ELR (cell line): ENCODE data around the gene RSAD2.

Experiments used
- DNase-seq: peaks from one replicate; pipeline ENCODE4 v3.0.0-alpha.2; 2015; ENCODE audit warnings: low read depth

Gene RSAD2

GRCh38 chr2:6905668-6906067 lies 28.1 kb downstream of the RSAD2 start:
- DNase-seq: no peak

DNA sequence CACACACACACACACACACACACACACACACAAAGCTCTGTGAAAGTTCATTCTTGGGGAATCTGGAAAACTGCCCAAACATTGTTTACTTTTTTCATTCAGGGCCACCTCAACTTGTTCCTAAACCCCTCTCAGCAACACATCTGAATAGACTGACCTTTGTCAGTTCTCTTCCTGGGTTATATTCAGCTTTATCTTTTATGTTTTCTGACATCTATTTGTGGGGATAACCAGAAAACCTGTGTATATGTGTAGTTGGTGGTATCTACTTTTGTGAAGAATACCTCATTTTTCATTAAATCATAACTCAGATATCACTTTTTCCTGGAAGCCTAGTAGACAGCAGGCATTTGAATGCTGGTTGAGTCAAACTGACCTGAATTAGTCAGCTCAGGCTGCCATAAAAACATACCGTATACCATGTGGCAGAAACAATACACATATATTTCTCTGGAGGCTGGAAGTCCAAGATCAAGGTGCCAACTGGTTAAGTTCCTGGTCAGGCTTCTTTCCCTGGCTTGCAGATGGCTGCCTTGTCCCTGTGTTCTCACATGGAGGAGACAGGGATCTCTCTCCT lies 28.7 kb downstream of the RSAD2 start:
- DNase-seq: no peak

- no peak for DNase-seq
Observed at GRCh38 chr2:6908291-6908690, 30.7 kb downstream of the RSAD2 start.

GRCh38 chr2:6909431-6910385 lies 32.1 kb downstream of the RSAD2 start:
- no peak for DNase-seq

GRCh38 chr2:6911721-6912120 lies 34.1 kb downstream of the RSAD2 start:
- DNase-seq: no peak

- DNase-seq: no peak
Observed at GRCh38 chr2:6913415-6914157, 36.0 kb downstream of the RSAD2 start.

DNA sequence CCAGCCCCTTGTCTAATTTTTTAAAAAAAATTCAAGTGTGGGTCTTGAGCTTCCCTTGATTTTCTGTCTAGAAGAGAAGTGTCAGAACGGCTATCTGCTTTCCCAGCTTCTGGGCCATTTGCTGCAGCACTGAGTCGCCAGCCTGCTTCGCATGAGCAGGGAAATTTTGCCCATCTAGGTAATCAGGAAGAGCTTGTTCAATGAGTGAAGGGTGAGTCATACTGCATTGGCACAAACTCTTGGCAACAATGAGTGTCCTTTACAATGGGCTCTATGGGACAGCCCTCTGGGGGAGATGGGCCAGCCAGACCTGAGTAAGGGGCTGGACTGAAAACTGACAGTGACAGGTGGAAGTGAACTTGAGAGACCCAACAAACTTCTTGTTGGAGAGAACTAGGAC lies 37.3 kb downstream of the RSAD2 start:
- DNase-seq: peak; percentile 2

DNA sequence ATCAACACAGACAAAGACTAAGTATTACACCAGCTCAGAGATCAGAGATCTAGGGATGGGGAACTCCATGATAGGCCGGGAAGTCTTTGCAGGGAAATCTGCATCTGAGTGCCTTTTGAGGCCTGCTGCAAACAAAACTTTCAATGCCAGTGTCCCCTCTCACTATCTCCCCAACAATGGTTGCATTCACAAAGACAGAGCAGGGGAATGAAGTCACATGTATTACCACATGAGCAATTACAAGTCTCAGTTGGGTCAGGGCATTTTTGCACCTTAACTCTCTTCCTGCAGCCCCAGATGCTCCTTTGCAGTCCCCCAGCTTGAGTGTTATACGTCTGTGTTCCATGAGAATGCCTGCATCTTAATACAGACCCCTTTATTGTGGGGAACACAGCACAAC lies 37.8 kb downstream of the RSAD2 start:
- no peak for DNase-seq

GRCh38 chr2:6916224-6916623 lies 38.6 kb downstream of the RSAD2 start:
- no peak for DNase-seq

DNA sequence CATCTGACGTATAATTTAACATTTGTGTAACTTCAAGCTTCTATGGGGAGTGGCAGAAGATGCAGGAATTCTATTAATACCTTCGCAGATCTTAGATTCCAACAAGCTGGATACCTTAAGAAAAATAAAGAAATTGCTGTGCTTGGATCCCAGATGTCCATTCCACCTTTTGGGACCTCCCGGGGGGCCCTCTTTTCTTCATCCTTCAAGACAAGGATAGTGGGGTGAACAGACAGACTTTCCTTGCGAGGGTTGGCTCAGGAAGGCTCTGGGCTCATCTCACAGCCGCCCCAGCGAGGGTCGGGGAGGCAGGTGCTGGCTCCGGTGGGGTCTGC lies 39.1 kb downstream of the RSAD2 start:
- DNase-seq: no peak

DNA sequence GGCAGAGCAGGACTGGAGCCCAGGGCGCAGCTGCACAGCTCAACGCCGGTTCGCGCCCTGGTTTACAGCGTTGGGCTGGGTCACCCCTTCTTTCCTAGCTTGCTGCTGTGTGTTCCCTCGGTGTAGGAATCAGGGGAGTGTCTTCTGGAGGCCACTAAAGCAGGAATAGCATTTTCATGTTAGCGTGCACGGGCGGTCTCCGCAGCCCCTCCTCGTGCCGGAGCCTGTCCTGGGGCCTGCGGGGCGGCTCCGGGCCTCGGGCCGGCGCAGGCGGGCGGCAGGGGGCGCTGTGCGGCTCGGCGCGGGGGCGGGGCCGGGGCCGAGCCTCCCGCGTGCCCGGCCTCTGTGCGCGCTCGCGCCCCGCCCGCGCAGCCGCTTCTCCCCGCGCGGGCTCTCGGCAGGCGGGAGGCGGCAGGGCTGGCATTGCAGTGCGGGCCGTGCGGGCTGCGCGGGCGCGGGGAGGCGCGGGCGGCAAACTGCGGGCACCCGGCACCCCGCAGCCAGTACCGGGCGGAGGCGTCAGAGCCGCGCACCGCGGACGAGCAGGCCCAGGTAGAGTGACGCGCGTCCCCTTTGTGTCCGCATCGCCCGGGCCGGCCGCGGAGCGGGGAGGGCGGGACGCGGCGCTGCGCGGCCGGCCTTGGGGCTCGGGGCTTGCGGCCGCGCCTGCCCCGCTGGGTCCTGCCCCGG lies 39.6 kb downstream of the RSAD2 start, which contains the start of gene RNF144A:
RNF144A (plus strand) TSS at position 342 of the 690 bp plus-strand sequence. CDS start 79,515 bp downstream, outside the sequence.
- no peak for DNase-seq

DNA sequence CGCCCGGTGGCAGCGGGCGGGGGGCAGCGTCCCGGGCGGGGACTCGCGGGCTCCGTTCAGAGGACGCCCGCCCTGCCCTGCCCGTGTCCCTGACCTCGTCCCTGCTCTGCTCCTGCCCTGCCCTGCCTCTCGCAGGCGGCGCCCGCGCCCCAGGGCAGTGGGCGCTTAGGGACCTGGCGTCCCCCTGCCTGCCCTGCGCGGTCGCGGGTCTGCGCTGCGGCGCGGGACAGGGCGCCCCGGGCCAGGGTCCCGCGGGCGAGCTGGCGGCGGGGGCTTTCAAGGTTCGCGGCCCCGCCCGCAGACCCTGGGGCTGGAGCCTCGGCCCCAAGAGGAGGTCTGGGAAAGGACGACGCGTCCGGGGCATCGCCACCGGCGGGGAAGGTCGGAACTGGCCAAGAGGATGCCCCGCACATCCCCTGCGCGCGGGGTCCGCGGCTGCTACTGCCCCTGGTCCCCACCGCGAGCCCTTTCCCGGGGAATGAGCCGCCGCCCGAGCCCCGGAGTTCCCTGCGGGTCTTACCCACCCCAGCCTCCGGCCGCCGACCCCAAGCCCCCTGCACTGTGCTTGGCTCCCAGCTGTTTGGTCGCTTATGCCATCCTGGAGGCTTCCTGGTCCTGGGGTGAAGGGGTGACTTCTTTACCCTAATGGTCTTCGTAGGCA lies 40.3 kb downstream of the RSAD2 start:
- DNase-seq: no peak

- no peak for DNase-seq
Observed at GRCh38 chr2:6919901-6920742, 42.5 kb downstream of the RSAD2 start.

DNA sequence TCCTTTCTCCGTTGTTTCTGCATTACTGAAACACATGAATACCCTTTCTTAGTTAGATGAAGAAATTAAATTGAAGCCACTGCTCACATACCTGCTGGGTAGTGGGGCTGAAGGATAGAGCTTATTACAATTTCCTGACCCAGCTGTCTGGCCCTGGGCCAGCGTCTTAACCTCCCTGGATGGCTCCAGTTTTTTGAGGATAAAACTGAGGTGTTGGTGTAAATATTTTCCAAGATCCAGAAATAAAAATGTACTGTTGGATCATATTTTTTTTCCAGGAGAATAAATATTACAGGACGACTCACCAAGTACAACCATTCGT lies 43.1 kb downstream of the RSAD2 start:
- no peak for DNase-seq

GRCh38 chr2:6921321-6921922 lies 43.8 kb downstream of the RSAD2 start:
- DNase-seq: no peak

DNA sequence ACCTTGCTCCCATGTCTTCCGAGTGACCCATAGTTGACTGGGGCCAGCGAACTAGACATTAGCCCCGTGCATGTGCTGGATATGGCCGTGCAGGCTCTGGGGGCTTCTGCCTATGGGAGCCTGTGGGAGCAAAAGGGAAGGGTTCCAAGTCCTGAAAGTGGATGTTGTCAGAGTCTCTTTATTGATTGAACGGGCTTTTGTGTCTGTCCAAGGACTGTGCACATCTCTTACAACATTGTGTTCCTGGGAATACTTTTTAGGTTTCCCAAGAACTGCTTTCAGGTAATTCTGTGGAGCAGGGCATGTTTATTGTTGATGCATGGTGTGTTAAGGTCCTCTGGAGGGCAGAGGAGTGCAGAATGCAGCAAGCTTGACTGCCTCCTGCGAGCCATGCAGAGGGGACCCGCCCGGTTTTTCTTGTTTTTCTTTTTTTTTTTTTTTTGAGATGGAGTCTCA lies 44.7 kb downstream of the RSAD2 start:
- DNase-seq: no peak

- no peak for DNase-seq
Observed at GRCh38 chr2:6923319-6923718, 45.7 kb downstream of the RSAD2 start.

GRCh38 chr2:6924101-6924923 lies 46.7 kb downstream of the RSAD2 start:
- no peak for DNase-seq

DNA sequence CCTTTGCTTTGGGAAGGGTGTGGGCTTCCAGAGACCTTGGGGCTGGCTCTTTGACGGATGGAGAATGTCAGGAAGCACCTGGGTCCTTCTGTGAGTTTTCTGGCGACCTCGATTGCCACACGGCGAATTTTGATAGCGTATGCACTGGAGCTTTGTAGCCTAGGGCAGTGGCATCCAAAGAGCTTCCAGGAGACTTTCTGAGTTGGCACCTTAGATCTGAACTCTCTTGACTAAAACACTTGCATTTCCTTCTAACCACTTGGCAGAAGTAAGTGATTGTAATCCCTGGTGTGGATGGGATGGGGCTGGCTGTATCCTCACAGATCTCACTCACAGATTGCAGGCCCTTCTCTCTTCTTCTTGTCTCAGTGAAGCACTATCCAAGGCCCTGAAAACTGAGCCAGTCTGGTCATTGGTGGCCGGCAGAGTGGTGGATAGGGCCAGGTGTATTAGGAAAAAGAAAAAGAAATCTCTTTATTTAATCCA lies 47.4 kb downstream of the RSAD2 start:
- DNase-seq: no peak
